ENCODE measurements around the gene ZMYND10. TPM values are rescaled to one million over a fixed set of nuclear protein-coding genes. Genes with fewer than 3 reads are reported as not detected.
A peak's percentile ranks its signal among the peaks of the same experiment; 100 is the strongest.

Gene ZMYND10
- total RNA-seq, 2 donors from 2014 or later: 0.47 to 0.49 TPM

DNA sequence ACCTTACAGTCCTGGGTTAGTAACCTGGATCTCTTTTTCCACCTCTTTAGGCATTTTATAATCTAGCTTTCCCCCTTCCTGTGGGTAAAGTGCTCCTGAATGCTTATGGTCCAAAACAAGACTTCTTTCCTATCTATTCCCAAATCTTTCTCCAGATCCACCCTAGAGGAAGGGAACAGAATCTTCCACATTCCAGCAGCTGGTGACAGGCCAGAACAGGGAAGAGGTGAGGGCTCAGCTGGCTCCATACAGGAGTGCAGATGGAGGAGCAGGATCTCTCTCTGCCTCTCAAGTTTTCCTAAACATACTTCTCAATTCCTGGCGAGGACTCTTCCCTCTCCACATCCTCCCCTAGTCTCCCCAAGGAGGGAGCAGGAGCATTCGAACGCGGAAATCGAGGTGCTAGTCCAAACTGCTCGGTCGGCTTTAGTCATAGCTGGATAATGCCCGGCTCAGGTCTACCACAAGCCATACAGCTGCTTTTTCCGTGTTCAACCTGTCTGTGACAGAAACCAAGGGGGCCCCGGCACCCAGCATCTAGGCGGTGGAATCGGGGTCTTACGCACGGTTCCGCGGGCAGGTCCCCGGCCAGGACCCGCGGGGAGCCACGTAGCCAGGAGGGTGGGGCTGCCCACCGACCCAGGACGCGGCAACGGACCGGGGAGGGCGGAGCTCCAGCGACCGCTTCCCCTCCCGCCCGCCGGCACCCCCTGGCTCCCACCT, 8.9 kb downstream of the ZMYND10 start:
- ATAC-seq (peak; percentile 7), DNase-seq (no peak)
- intact Hi-C loops (cut with DNase I, micrococcal nuclease): no loop called here

DNA sequence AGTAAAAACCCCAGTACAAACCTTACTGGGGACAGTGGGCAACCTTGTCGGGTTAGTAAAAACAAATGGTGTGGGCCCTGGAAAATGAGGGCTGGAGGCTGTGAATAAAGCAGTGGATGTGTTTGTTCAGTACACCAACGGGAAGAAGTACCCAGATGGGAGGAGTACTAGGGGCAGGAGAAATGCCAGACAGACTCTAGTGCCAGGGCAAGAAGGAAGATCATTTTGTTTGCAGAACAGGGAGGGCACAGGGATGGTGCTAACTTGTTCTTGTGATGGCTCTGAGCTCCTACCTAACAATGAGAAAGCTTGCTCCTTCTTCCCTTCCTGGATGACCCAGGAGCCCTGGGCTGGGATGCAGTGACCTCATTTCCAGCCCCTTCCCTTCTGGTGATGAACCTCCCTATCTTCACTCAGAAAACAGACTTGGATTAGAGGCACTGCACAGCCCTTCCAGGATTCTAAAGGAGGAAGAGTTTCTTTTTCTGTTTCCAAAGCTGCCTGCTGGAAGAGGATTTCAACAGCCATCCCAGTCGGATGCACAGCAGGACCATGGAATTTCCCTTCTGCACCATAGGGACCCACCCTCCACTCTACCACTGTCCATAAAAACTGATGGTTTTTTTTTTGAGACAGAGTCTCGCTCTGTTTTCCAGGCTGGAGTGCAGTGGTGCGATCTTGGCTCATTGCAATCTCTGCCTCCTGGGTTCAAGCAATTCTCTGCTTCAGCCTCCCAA, 11.0 kb downstream of the ZMYND10 start:
- DNase-seq: no peak
- intact Hi-C loops (cut with DNase I, micrococcal nuclease): no loop called here
- ATAC-seq: no peak

GRCh38 chr3:50333744-50334328, 11.7 kb downstream of the ZMYND10 start:
- no peak for ATAC-seq
- intact Hi-C loops (cut with DNase I, micrococcal nuclease): no loop called here

DNA sequence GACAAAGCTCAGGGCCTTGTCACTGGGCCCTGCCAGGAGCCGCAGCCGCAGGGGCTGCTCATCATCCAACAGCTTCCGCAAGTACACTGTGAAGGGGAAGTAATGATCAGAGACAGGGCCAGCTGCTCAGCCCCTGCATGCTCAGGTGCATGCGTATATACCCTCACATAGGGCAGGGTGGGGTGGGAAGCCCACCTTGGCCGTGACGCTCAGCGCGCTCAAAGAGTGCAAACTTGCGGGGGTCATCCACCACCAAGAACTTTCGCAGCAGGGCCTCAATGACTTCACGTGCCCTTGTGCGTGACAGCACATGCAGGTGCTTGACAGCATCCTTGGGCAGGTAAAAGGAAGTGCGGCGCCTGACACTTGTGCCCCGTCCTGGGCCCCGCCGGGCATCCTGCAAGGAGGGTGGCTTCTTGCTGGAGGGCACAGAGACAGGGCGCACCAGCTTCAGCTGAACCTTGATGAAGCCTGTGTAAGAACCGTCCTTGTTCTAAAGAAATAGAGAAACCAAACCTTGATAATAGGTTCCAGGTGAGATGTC, 14.1 kb downstream of the ZMYND10 start:
- no peak for ATAC-seq
- intact Hi-C loops (cut with DNase I, micrococcal nuclease): no loop called here

More at GRCh38 chr3:50333744-50334328, 11.7 kb downstream of the ZMYND10 start:
- no peak for DNase-seq

GRCh38 chr3:50330330-50330729, 15.2 kb downstream of the ZMYND10 start:
- DNase-seq: peak in 1 of 2 donors; percentile 24
- intact Hi-C loops (cut with DNase I, micrococcal nuclease): no loop called here
- no peak for ATAC-seq

More for the DNA sequence above, 14.1 kb downstream of the ZMYND10 start:
- DNase-seq: no peak

- intact Hi-C loops (cut with DNase I, micrococcal nuclease): no loop called here
- ATAC-seq (peak; percentile 93), DNase-seq (peak; percentile 97 to 99)
These were observed 17.4 kb downstream of the ZMYND10 start, which contains the start of gene TUSC2 for GRCh38 chr3:50327943-50328691. TSS of gene TUSC2 (minus strand) at chr3:50328223. CDS start at chr3:50328099, 124 bp downstream.

DNA sequence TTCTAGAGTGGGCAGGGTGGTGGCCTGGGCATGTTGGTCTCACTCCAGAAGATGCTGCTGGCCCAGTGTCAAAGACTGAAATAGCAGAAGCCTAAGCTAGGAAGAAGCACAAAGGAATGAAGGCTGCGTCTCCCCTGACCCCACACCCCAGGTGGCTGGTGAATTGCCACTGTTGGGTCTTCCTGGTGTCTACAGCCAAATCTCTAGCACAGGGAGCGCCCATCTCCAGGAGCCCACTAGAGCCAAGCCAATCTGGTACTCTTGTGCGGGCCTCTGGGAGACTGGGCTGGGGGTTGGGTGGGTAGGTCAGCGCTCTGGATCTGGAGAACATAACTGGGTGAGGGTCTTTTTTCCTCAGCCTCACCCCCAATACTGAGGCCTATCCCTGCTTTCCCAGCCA, 18.4 kb downstream of the ZMYND10 start:
- intact Hi-C loops (cut with DNase I, micrococcal nuclease): no loop called here
- DNase-seq: no peak
- ATAC-seq: no peak

DNA sequence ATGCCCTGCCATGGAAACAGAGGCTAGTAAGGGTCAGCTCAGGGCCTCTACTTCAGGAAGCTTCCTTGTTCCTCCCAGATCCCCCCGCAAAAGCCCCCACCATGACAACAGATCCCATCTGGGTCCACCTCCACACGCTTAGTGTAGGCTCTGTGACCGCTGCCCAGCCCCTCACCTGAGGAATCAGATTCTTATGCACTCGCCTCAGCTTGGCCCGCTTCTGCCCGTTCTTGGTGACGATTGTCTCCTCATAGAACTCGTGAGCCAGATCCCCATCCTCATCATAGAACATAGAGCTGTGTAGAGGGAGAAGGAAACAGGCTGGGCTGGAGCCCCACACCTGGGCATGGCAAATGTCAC, 19.4 kb downstream of the ZMYND10 start:
- no peak for ATAC-seq
- intact Hi-C loops (cut with DNase I, micrococcal nuclease): no loop called here
- DNase-seq: no peak

GRCh38 chr3:50325497-50326181, 19.9 kb downstream of the ZMYND10 start:
- DNase-seq (no peak), ATAC-seq (no peak)
- intact Hi-C loops (cut with DNase I, micrococcal nuclease): no loop called here

GRCh38 chr3:50325113-50325480, 20.4 kb downstream of the ZMYND10 start:
- no peak for ATAC-seq
- no peak for DNase-seq
- intact Hi-C loops (cut with DNase I, micrococcal nuclease): no loop called here

- DNase-seq (peak; percentile 39 to 81), ATAC-seq (no peak)
- intact Hi-C loops (cut with DNase I, micrococcal nuclease): no loop called here
These were observed 21.0 kb downstream of the ZMYND10 start for GRCh38 chr3:50324351-50325112.

- intact Hi-C loops (cut with DNase I, micrococcal nuclease): no loop called here
- no peak for ATAC-seq
- peak in 1 of 2 donors; percentile 41 for DNase-seq
These were observed 21.8 kb downstream of the ZMYND10 start for GRCh38 chr3:50323614-50324199.

DNA sequence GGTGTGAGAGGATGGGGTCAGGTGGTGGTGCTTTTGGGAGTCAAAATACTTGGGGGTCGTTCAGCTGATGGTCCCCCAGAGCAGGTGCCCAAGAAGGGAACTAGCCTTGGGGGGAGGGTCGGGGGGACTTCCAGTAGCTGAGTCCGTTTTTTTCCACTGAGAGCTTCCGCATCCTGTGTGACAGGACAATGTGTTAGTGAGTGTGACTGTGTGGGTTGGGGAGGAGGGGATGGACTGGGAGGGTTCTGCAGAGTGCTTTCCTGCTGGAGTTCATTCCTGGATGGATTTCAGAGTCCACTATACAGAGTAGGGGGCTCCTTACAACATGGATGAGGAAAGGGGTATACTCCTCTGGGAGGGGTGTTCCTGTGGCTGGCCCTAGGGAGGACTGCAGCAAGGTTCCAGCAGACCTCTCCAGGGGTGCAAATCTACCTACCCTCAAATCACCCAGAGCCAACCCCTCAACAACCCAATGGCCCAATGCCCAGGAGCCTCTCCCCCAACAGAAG, 22.4 kb downstream of the ZMYND10 start:
- peak in 1 of 2 donors; percentile 48 for DNase-seq
- intact Hi-C loops (cut with DNase I, micrococcal nuclease): no loop called here
- no peak for ATAC-seq

GRCh38 chr3:50322386-50323091, 23.0 kb downstream of the ZMYND10 start, which contains the start of gene HYAL2:
TSS of gene HYAL2 (minus strand) at chr3:50322745. CDS start at chr3:50320489, 2,256 bp downstream.
- intact Hi-C loops (cut with DNase I, micrococcal nuclease): no loop called here
- ATAC-seq (no peak), DNase-seq (peak; percentile 50 to 53)

DNA sequence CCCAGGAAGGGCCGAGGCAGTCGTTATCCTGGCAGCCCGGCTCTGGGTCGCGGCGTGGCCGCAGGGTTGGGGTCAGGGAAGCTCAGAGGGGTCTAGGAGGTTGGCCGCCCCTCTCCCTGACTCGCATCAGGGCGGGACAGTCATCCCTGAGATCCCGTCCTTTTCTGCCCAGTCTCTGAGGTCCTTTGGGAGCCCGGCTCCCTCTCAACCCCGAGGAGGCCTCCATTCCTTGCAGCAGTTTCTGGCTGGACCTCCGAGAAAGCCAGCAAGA, 23.5 kb downstream of the ZMYND10 start:
- intact Hi-C loops (cut with DNase I, micrococcal nuclease): no loop called here
- DNase-seq (no peak), ATAC-seq (no peak)

DNA sequence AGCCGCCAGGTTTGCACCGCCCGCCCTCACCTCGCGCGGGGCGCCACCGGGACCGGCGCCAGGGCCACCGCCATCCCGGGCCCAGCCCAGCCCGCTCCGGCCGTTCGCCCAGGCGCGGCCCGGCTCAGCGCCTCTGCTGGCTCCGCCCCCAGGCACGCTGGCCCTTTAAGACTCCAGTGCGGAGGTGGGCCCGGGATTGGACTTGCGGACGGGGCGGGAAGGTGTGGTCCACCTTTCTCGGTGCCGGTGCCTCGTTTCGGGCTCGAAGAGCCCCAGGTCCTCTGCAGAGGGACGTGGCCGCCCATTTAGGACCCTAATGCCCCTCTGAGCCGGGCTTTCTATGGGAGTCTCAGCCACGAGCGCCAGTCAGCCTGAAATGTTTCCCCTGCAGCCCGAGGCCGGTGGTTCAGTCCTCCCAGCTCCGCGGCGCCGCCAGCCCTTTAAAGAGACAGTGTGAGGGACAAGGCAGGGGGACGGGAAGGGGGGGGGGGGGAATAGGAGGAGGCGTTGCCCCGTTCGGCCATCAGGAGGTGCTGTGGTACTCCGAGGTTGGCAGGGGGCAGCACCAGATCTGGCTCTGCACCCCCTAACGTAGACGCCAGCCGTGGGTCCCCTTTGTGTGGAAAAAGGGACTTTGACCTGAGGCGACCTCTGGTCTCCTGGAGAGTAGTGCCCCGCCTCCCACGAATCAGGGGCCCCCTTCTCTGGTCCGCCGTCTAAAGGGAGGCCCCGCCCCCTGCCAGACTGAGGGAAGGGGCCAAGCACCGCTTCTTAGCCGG, 24.0 kb downstream of the ZMYND10 start:
- intact Hi-C loops (cut with DNase I, micrococcal nuclease): no loop called here
- DNase-seq (peak; percentile 89 to 93), ATAC-seq (peak; percentile 71)

All from left colon (tissue), 2 donors.